CD14-positive monocyte (primary cell): ENCODE data around the gene CHRM4. TPM values are rescaled to one million over a fixed set of nuclear protein-coding genes. Genes with fewer than 3 reads are reported as not detected.

Experiments
- DNase-seq, 3 donors: peaks; one replicate each; pipeline ENCODE4 v3.0.0-alpha.2; 2011 to 2022
- H2AFZ ChIP-seq: 2 replicates; pipeline ENCODE4 v1.6.0; 2012; ENCODE audit warnings: mild to moderate bottlenecking, low read depth, low read length, inconsistent platforms; ENCODE audit not compliant: insufficient read depth, poor library complexity, severe bottlenecking
- H3K27ac ChIP-seq, 2 donors: 1 replicate in 1 of 2; 2 replicates in 1 of 2; pipeline ENCODE4 v1.5.1; 2012 to 2013; ENCODE audit warnings: low read length in 2 of 2, control low read depth in 1 of 2, inconsistent platforms in 1 of 2, low read depth in 1 of 2, mild to moderate bottlenecking in 1 of 2
- H3K27me3 ChIP-seq, 2 donors: one replicate each; pipeline versions ENCODE4 v1.6.0 to v1.6.1; 2011 to 2013; ENCODE audit warnings: low read length in 2 of 2; ENCODE audit not compliant: control insufficient read depth in 2 of 2, insufficient read depth in 2 of 2
- H3K36me3 ChIP-seq, 2 donors: replicated peaks in 1 of 2; 1 replicate in 1 of 2; 2 replicates in 1 of 2; pipeline versions ENCODE4 v1.5.1 to v1.6.1; 2012 to 2013; ENCODE audit warnings: low read length in 2 of 2, control low read depth in 1 of 2, inconsistent platforms in 1 of 2, mild to moderate bottlenecking in 1 of 2; ENCODE audit not compliant: insufficient read depth in 2 of 2, control insufficient read depth in 1 of 2
- H3K4me1 ChIP-seq, 2 donors: 1 replicate in 1 of 2; 2 replicates in 1 of 2; pipeline versions ENCODE4 v1.5.1 to v1.6.1; 2012 to 2013; ENCODE audit warnings: low read length in 2 of 2, control low read depth in 1 of 2, inconsistent platforms in 1 of 2, mild to moderate bottlenecking in 1 of 2, moderate library complexity in 1 of 2; ENCODE audit not compliant: insufficient read depth in 2 of 2, control insufficient read depth in 1 of 2
- H3K4me2 ChIP-seq: replicated peaks from 2 replicates; pipeline ENCODE3; 2012; ENCODE audit warnings: low read length, moderate library complexity, mild to moderate bottlenecking; ENCODE audit not compliant: poor library complexity, severe bottlenecking; ENCODE audit errors: extremely low read depth
- H3K4me3 ChIP-seq, 3 experiments: fragments of 200-600 bp in 1 of 3; sonication (generic) in 1 of 3; replicated peaks in 1 of 3; 1 replicate in 2 of 3; 2 replicates in 1 of 3; pipeline ENCODE4 v1.5.1; 2011 to 2013; ENCODE audit warnings: low read length in 3 of 3, mild to moderate bottlenecking in 3 of 3, control low read depth in 2 of 3, low read depth in 2 of 3, inconsistent platforms in 1 of 3, moderate library complexity in 1 of 3
- H3K79me2 ChIP-seq: 2 replicates; pipeline ENCODE4 v1.6.0; 2012; ENCODE audit warnings: mild to moderate bottlenecking, control low read depth, inconsistent platforms, low read length, moderate library complexity; ENCODE audit not compliant: insufficient read depth
- H3K9ac ChIP-seq: 2 replicates; pipeline ENCODE4 v1.6.0; 2017; ENCODE audit warnings: low read length, mild to moderate bottlenecking; ENCODE audit not compliant: insufficient read depth, poor library complexity, severe bottlenecking
- H3K9me3 ChIP-seq, 2 donors: replicated peaks in 1 of 2; 1 replicate in 1 of 2; 2 replicates in 1 of 2; pipeline versions ENCODE4 v1.5.1 to v1.6.1; 2012 to 2013; ENCODE audit warnings: low read length in 2 of 2, control low read depth in 1 of 2; ENCODE audit not compliant: control insufficient read depth in 1 of 2, insufficient read depth in 1 of 2
- H4K20me1 ChIP-seq: 2 replicates; pipeline ENCODE4 v1.6.0; 2012; ENCODE audit warnings: mild to moderate bottlenecking, low read length, control low read depth, moderate library complexity; ENCODE audit not compliant: insufficient read depth
- H3K27ac Mint-ChIP-seq, 7 donors: one replicate each; pipeline ENCODE4 v1.8.0; 2020; ENCODE audit warnings: mild to moderate bottlenecking in 7 of 7, mixed read lengths in 7 of 7, moderate library complexity in 6 of 7, inconsistent platforms in 2 of 7
- H3K27me3 Mint-ChIP-seq, 3 donors: one replicate each; pipeline ENCODE4 v1.8.0; 2021 to 2022; ENCODE audit warnings: low read depth in 3 of 3, mild to moderate bottlenecking in 3 of 3, mixed read lengths in 3 of 3, moderate library complexity in 3 of 3, inconsistent platforms in 1 of 3
- H3K36me3 Mint-ChIP-seq, 2 donors: one replicate each; pipeline ENCODE4 v1.8.0; 2020; ENCODE audit warnings: mixed read lengths in 2 of 2, inconsistent platforms in 1 of 2, mild to moderate bottlenecking in 1 of 2
- H3K4me1 Mint-ChIP-seq: one replicate; pipeline ENCODE4 v1.8.0; 2020; ENCODE audit warnings: mild to moderate bottlenecking, mixed read lengths
- H3K4me3 Mint-ChIP-seq, 2 donors: one replicate each; pipeline ENCODE4 v1.8.0; 2020; ENCODE audit warnings: mild to moderate bottlenecking in 2 of 2, mixed read lengths in 2 of 2, moderate library complexity in 1 of 2
- H3K9me3 Mint-ChIP-seq, 7 donors: one replicate each; pipeline ENCODE4 v1.8.0; 2020 to 2022; ENCODE audit warnings: mixed read lengths in 7 of 7, mild to moderate bottlenecking in 6 of 7, moderate library complexity in 6 of 7, inconsistent platforms in 2 of 7
- WGBS: methylation state at CpG from one replicate; pipeline ENCODE4 v1.1.5; 2013; ENCODE audit warnings: missing lambda C conversion rate; ENCODE audit not compliant: insufficient coverage; 5-methylcytosine and 5-hydroxymethylcytosine counted together
- intact Hi-C, 2 donors: fragments of 100-400 bp; cut with micrococcal nuclease; formaldehyde crosslinking; loops; one replicate each; pipeline versions ENCODE4 v1.15.0 to v1.15.1; 2023
- polyA plus RNA-seq, 3 donors: library from polyadenylated mRNA; depleted of rRNA in 1 of 3; unstranded in 2 of 3; stranded (reverse) in 1 of 3; fragments of 300-500 nt in 2 of 3; fragments of >200 nt in 1 of 3; fragmentation: Illumina TruSeq in 2 of 3; gene quantifications; 1 replicate in 2 of 3; 2 replicates in 1 of 3; pipeline ENCODE4 v1.2.3, GENCODE V29; 2012 to 2021
- TF ChIP-seq, protein P1 (sequence below): fragments of 200-600 bp; IDR thresholded peaks from one replicate; pipeline ENCODE4 v1.8.0; 2022; ENCODE audit warnings: antibody characterized with exemption, mild to moderate bottlenecking

The CHRM4 gene
- polyA plus RNA-seq, 3 donors = 0.15 to 0.57 TPM; not detected in 1

DNA sequence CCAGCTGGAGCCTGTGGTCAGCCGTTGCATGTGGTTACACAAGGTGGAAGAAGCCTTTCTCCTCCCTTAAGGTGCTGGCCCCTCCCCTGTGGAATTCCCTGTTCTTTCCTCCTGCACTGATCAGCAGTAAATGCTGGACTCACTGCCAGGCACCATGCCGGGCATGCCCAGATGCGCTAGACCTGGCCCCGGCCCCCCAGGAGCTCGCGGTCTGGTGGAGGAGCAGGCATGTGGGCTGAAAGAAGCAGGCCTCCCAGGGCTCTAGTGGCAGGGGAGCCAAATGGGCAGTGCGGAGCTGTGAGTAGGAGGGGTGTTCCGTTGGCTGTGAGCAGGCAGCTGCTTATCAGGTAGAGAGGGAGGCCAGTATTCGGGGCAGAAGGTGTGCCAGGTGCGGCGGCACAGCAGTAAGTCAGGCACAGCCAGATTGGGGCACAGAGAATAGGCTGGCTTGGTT, 34.1 kb downstream of the CHRM4 start:
- Histone ChIP-seq H3K9ac (peak overlapping the region; percentile 60), H3K4me3 (peak overlapping the region in 1 of 3 experiments; percentile 45), H3K4me2 (peak overlapping the region; percentile 46), H3K36me3 (peaks cover 14 to 29% of the 10 kb centered on the region in 2 donors), H3K9me3 (no peaks in the 10 kb centered on the region), H3K79me2 (peaks cover 100% of the 10 kb centered on the region), H4K20me1 (peaks cover 98% of the 10 kb centered on the region), H3K4me1 (peaks cover 62 to 90% of the 10 kb centered on the region in 2 donors), H3K27me3 (no peaks in the 10 kb centered on the region), H2AFZ (no peak overlapping the region), H3K27ac (peak overlapping the region; percentile 45 to 86)
- Mint-ChIP-seq H3K4me3 (no peak overlapping the region), H3K4me1 (peaks cover 78% of the 10 kb centered on the region), H3K27ac (peak overlapping the region; percentile 69 to 96 (median 89)), H3K27me3 (peaks cover 0 to 3% (median 0%) of the 10 kb centered on the region in 3 donors), H3K36me3 (peaks cover 15 to 37% of the 10 kb centered on the region in 2 donors), H3K9me3 (no peaks in the 10 kb centered on the region)
- TF ChIP-seq, protein P1, sequence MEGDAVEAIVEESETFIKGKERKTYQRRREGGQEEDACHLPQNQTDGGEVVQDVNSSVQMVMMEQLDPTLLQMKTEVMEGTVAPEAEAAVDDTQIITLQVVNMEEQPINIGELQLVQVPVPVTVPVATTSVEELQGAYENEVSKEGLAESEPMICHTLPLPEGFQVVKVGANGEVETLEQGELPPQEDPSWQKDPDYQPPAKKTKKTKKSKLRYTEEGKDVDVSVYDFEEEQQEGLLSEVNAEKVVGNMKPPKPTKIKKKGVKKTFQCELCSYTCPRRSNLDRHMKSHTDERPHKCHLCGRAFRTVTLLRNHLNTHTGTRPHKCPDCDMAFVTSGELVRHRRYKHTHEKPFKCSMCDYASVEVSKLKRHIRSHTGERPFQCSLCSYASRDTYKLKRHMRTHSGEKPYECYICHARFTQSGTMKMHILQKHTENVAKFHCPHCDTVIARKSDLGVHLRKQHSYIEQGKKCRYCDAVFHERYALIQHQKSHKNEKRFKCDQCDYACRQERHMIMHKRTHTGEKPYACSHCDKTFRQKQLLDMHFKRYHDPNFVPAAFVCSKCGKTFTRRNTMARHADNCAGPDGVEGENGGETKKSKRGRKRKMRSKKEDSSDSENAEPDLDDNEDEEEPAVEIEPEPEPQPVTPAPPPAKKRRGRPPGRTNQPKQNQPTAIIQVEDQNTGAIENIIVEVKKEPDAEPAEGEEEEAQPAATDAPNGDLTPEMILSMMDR = no peak
- 79% methylated on average over 7 of the region's 11 CpGs for WGBS
- peak in 1 of 3 donors; percentile 61 for DNase-seq
- intact Hi-C loops = no loop called here

DNA sequence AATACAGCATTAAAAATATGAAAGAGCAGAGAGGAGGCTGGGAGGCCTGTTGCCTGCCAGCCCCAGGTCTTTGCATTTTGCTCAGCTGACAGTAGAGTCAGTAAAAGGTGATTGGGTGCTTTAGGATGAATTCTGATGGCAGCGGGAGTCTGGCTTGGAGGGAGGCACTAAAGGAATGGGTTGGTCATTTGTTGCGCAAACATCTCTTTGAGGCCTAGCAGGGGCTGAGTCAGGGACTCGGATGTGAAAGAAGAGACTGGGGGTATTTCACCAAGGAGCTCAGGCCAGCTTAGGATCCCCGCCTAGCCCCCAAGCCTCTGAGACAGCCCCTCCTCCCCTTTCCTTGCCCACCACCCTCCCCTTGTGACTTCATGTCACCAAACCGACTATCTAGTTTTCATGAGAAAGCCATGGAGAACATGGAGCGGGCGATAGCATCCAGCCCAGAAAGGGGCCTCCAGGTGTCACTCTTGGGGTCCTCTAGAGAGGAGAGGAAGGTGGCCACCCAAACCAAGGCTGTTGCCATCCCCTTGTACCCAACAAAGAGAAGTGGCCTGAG, 34.6 kb downstream of the CHRM4 start:
- H3K4me2 ChIP-seq = peak overlapping the region; percentile 46
- no peaks in the 10 kb centered on the region for H3K9me3 Mint-ChIP-seq
- no peak overlapping the region for H2AFZ ChIP-seq
- H3K4me1 Mint-ChIP-seq = peaks cover 74% of the 10 kb centered on the region
- no peaks in the 10 kb centered on the region for H3K27me3 Mint-ChIP-seq
- H3K27ac ChIP-seq = peak overlapping the region; percentile 45 to 86
- intact Hi-C loops = no loop called here
- DNase-seq = peak; percentile 71 to 84 (median 82)
- peaks cover 98% of the 10 kb centered on the region for H4K20me1 ChIP-seq
- no peaks in the 10 kb centered on the region for H3K27me3 ChIP-seq
- peak overlapping the region in 1 of 2 donors; percentile 43 for H3K4me3 Mint-ChIP-seq
- peaks cover 100% of the 10 kb centered on the region for H3K79me2 ChIP-seq
- H3K27ac Mint-ChIP-seq = peak overlapping the region; percentile 82 to 96 (median 89)
- H3K4me3 ChIP-seq = peak overlapping the region in 1 of 3 experiments; percentile 45
- peak overlapping the region; percentile 60 for H3K9ac ChIP-seq
- peaks cover 15 to 37% of the 10 kb centered on the region in 2 donors for H3K36me3 Mint-ChIP-seq
- WGBS = 0% methylated on average over 3 of the region's 7 CpGs
- H3K4me1 ChIP-seq = peaks cover 62 to 90% of the 10 kb centered on the region in 2 donors
- TF ChIP-seq, protein P1 = no peak
- peaks cover 12 to 30% of the 10 kb centered on the region in 2 donors for H3K36me3 ChIP-seq
- H3K9me3 ChIP-seq = no peaks in the 10 kb centered on the region
